IPS-20b (cell line): ENCODE results near the gene CREB5.

ENCODE experiments used
- H3K27ac ChIP-seq: one replicate; pipeline ENCODE4 v1.5.1; 2013; ENCODE audit warnings: low read length
- H3K27me3 ChIP-seq: 2 replicates; pipeline ENCODE4 v1.6.1; 2013; ENCODE audit warnings: mild to moderate bottlenecking, low read length, inconsistent platforms; ENCODE audit not compliant: insufficient read depth
- H3K36me3 ChIP-seq: 2 replicates; pipeline ENCODE4 v1.6.1; 2013; ENCODE audit warnings: low read depth, mild to moderate bottlenecking, inconsistent platforms, low read length, moderate library complexity; ENCODE audit not compliant: insufficient read depth
- H3K4me1 ChIP-seq: 2 replicates; pipeline ENCODE4 v1.6.1; 2013; ENCODE audit warnings: mild to moderate bottlenecking, control low read depth, inconsistent platforms, low read length, moderate library complexity; ENCODE audit not compliant: insufficient read depth
- H3K4me3 ChIP-seq: 2 replicates; pipeline ENCODE4 v1.5.1; 2013; ENCODE audit warnings: mild to moderate bottlenecking, low read length, inconsistent platforms
- H3K9ac ChIP-seq: 2 replicates; pipeline ENCODE4 v1.6.1; 2013; ENCODE audit warnings: low read depth, mild to moderate bottlenecking, inconsistent platforms, low read length, moderate library complexity
- H3K9me3 ChIP-seq: 2 replicates; pipeline ENCODE4 v1.6.1; 2013; ENCODE audit warnings: mild to moderate bottlenecking, low read depth, low read length, inconsistent platforms; ENCODE audit not compliant: insufficient read depth

The CREB5 gene, protein sequence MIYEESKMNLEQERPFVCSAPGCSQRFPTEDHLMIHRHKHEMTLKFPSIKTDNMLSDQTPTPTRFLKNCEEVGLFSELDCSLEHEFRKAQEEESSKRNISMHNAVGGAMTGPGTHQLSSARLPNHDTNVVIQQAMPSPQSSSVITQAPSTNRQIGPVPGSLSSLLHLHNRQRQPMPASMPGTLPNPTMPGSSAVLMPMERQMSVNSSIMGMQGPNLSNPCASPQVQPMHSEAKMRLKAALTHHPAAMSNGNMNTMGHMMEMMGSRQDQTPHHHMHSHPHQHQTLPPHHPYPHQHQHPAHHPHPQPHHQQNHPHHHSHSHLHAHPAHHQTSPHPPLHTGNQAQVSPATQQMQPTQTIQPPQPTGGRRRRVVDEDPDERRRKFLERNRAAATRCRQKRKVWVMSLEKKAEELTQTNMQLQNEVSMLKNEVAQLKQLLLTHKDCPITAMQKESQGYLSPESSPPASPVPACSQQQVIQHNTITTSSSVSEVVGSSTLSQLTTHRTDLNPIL

DNA sequence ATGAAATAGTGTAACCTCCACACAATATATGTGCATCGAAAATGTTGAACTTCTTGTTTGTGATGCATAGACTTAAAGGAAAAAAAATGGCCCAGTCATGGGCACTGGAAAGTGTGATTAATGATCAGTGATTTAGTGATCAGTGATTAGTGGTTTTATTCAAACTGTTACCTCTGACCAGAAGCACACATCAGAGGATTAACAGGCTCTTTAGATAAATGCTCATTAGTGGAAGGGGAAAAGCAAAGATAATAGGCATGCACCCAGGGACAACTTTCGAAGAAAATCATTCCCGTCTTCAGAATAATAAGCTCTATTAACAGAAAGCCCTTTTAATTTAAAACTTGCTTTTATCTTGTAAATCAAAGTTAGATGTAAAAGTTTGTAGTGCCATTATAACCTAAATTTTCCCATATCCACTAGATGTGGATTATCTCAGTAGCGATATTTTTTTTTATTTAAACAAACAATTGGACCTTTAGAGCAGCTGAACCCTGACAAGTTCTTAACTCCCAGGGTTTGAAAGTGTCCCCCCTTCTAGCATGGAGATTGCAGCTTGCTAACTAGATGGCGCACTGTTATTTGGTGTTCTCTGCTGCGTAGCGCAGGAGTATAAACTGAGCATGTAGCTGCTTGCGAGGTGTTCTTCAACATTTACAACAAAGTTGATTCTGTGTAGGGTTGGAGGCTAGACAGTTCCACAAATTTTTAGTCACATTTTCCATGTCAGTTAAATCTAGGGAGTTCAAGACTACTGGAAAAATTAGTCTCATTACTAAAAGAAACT lies at the start of gene CREB5:
Gene CREB5, plus strand, starts transcription at position 643 of the 787 bp plus-strand sequence. CDS start 397 bp downstream, outside the sequence.
- Histone ChIP-seq H3K27ac (no peak within 1 kb of the TSS), H3K27me3 (peaks cover 73% of the 10 kb centered on the region), H3K9ac (no peak within 1 kb of the TSS)

DNA sequence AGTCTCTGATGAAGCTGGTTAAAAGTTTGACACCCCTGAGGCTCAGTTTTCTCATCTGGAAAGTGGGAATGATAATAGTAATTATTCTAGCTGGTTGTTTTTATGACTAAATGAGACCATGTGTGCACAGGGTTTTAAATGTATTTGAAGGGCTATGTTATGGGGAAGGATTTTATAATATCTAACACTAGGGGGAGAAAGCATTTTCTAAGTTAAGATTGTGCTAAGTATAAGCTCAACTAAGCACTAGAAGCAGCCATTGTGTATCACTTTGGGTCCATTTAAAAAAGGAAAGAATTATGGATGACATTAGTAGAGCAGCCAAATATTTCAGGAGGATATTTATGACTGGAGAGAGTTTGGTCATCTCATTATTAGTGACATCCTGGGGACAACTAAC lies 49.5 kb upstream of the CREB5 start:
- H3K4me3 ChIP-seq, result no peak overlapping the region
- no peak overlapping the region for H3K9ac ChIP-seq
- no peaks in the 10 kb centered on the region; the same call in 1 of the 2 replicates for H3K9me3 ChIP-seq
- H3K4me1 ChIP-seq, result peaks cover 18% of the 10 kb centered on the region
- H3K27ac ChIP-seq, result no peak overlapping the region
- H3K36me3 ChIP-seq, result no peaks in the 10 kb centered on the region
- no peaks in the 10 kb centered on the region for H3K27me3 ChIP-seq

More for the DNA sequence above, at the start of gene CREB5:
- Histone ChIP-seq H3K36me3 (no peaks in the 10 kb centered on the region), H3K4me3 (no peak within 1 kb of the TSS), H3K4me1 (peaks cover 13% of the 10 kb centered on the region; the same call in 1 of the 2 replicates), H3K9me3 (no peaks in the 10 kb centered on the region)

DNA sequence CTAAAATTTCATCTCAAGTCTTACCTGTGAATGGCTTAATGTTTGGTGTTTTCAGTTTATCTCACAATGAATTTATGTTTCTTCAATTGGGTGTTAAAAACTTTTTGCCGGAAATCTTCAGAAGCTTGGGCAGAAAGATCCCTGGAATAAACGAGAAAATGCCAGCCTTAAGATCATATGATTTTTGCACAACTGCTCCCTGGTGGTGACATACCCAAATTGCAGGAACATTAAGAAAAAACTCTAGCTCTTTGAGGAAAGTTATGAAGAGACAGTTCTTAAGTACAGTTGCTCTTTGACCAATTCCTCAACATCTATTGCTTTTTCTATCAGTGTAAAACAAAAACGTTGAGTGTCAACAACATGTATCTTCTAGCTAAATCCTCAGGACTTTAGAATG lies 48.2 kb upstream of the CREB5 start:
- Histone ChIP-seq H3K9me3 (no peaks in the 10 kb centered on the region; the same call in 1 of the 2 replicates), H3K27ac (no peak overlapping the region), H3K9ac (no peak overlapping the region), H3K4me1 (peaks cover 13% of the 10 kb centered on the region), H3K4me3 (no peak overlapping the region), H3K27me3 (no peaks in the 10 kb centered on the region), H3K36me3 (no peaks in the 10 kb centered on the region)

DNA sequence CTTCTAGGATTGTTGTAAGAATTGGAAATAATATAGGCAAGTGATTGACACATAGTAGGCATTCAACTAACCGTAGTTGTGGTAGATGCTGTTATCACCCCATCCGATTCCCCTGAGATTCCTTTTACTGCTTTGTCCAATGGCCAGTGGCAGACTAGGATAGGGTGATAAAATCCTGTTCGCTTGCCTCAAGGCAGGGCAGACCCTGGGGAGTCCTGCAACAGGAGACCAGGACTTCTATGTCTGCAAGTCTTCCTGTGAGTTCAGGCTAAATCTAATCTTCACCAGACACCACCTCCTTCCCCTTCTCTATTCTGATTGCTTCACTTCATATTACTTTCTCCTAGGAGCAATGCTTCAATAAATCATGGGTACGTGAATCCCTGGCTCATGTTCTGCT lies 42.8 kb upstream of the CREB5 start:
- H3K9me3 ChIP-seq, result no peaks in the 10 kb centered on the region; the same call in 1 of the 2 replicates
- no peaks in the 10 kb centered on the region for H3K4me1 ChIP-seq
- H3K27me3 ChIP-seq, result no peaks in the 10 kb centered on the region
- no peak overlapping the region for H3K9ac ChIP-seq
- H3K4me3 ChIP-seq, result no peak overlapping the region
- no peaks in the 10 kb centered on the region for H3K36me3 ChIP-seq
- no peak overlapping the region for H3K27ac ChIP-seq

DNA sequence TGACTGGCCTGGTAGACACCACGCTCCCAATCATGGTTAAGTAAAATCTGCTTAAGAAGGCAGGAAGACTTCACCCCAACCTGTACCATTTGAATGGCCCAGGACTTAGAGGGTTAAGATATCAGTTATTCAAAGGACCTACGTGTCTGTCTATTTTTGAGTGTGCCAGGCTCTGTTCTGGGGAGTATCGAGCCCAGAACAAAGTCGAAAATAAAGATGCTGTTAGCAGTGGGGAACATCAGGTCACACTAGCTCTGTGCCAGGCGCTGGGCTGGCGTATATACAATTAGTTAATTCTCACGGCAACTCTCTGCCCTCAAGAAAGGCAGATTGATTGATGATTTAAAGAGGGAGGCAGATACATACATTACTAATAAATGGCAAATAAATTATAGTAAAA lies 40.5 kb upstream of the CREB5 start:
- H3K27me3 ChIP-seq, result no peaks in the 10 kb centered on the region
- H3K4me3 ChIP-seq, result no peak overlapping the region
- no peaks in the 10 kb centered on the region for H3K4me1 ChIP-seq
- no peak overlapping the region for H3K9ac ChIP-seq
- no peaks in the 10 kb centered on the region for H3K36me3 ChIP-seq
- H3K9me3 ChIP-seq, result no peaks in the 10 kb centered on the region
- no peak overlapping the region for H3K27ac ChIP-seq

DNA sequence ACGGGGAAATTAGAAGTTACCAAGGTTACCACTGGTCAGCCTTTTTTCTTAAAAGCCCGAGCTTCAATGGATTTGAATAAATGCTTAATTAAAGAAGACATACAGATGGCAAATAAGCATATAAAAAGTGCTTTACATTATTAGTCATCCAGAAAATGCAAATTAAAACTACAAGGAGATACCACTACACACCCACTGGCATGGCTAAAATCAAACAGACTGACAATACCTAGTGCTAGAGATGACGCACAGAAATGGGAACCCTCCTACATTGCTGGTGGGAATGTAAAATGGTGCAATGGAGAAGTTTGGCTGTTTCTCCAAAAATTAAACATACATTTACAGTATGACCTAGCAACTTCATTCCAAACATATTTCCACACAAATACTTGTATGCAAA lies 38.3 kb upstream of the CREB5 start:
- Histone ChIP-seq H3K9me3 (no peaks in the 10 kb centered on the region), H3K9ac (no peak overlapping the region), H3K36me3 (no peaks in the 10 kb centered on the region), H3K27ac (no peak overlapping the region), H3K4me1 (no peaks in the 10 kb centered on the region), H3K4me3 (no peak overlapping the region), H3K27me3 (no peaks in the 10 kb centered on the region)

DNA sequence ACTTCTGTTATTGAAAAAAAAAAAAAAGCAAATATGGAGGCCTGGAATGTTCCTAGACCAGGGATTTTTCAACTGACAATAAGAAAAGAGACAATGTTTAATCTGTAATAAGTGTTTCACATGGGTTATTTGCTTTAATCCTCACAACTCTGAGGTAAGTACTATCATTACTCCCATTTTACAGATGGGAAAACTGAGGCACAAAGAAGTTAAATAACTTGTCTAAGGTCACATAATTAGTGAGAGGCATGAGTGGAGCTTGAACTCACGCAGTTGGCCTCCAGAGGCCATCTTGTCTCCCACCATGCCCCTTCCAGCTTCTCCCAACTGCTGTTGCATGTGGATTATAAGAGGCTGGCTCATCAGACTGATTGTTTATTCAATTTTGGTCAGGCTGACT lies 36.6 kb upstream of the CREB5 start:
- H3K9me3 ChIP-seq, result no peaks in the 10 kb centered on the region
- H3K27me3 ChIP-seq, result no peaks in the 10 kb centered on the region
- no peak overlapping the region for H3K27ac ChIP-seq
- H3K9ac ChIP-seq, result no peak overlapping the region
- no peaks in the 10 kb centered on the region for H3K4me1 ChIP-seq
- H3K36me3 ChIP-seq, result no peaks in the 10 kb centered on the region
- H3K4me3 ChIP-seq, result no peak overlapping the region

DNA sequence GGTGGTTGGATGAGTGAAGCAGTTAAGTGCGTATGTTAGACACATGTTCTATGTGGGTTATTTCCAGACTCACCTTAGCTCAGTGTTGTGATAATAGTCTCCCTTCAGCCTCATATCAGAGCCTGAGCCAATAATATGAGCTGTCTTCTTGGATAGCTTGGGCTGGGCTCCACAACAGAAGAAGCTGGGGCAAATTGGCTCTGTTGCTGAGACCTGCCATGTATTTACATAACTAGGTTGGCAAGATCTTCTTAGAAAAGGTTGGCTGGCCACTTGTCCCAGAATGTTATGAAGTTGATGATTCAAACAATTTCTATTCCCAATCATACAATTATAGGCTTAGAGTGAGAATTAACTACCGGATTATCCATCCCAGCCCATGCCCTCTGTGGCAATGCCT lies 35.7 kb upstream of the CREB5 start:
- H3K36me3 ChIP-seq, result no peaks in the 10 kb centered on the region
- no peaks in the 10 kb centered on the region for H3K9me3 ChIP-seq
- H3K4me1 ChIP-seq, result no peaks in the 10 kb centered on the region
- H3K27ac ChIP-seq, result no peak overlapping the region
- H3K27me3 ChIP-seq, result no peaks in the 10 kb centered on the region
- H3K9ac ChIP-seq, result no peak overlapping the region
- no peak overlapping the region for H3K4me3 ChIP-seq

DNA sequence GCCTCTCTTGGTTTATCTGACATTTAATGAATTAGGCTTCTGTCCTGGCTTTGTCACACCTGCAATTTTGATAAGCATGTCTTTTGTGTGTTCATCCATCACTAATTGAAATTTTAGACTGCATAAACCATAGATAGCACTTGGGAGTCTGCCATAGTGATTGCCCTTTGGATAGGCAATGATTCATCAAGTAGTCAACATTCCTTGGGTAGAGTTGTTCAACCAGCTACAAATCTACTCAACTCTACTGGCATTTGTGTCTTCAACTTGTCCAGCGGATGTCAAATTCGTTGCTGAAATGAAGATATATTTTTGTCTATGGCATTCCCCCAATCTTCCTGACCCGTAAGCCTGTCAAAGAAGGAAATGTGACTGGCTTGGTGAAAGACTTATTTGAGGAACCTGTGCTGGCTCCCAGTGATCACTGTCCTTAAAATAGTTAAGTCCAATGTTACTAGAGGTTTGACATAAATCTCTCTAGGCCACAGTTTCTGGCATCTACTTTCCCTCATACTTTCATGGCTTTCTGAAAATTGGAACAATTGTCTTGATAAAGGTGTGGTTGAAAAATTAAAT lies 33.7 kb upstream of the CREB5 start:
- H3K4me1 ChIP-seq, result no peaks in the 10 kb centered on the region
- no peak overlapping the region for H3K4me3 ChIP-seq

DNA sequence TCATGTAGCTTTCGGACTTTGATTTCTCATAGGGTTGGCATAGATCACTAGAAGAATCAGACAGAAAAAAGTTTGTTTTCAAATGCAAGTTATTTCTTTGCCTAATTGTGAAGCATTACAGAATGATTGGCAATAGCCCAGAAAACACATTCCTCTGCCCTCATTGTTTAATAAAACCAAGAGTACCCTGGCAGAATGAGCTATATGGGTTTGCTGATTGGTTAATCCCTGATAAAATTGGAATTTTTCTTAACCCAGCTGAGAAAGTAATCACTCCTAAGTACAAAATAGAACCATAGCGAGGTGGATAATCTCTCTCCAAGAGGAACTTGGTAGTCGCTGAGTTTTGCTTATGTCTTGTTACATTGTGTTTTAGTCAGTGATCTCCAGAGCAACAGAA lies 30.9 kb upstream of the CREB5 start:
- Histone ChIP-seq H3K4me3 (no peak overlapping the region), H3K9ac (no peak overlapping the region), H3K4me1 (no peaks in the 10 kb centered on the region), H3K36me3 (no peaks in the 10 kb centered on the region), H3K27me3 (no peaks in the 10 kb centered on the region), H3K9me3 (no peaks in the 10 kb centered on the region), H3K27ac (no peak overlapping the region)

More for the DNA sequence above, 33.7 kb upstream of the CREB5 start:
- no peak overlapping the region for H3K27ac ChIP-seq
- H3K27me3 ChIP-seq, result no peaks in the 10 kb centered on the region
- H3K9ac ChIP-seq, result no peak overlapping the region
- H3K9me3 ChIP-seq, result no peaks in the 10 kb centered on the region
- H3K36me3 ChIP-seq, result no peaks in the 10 kb centered on the region

DNA sequence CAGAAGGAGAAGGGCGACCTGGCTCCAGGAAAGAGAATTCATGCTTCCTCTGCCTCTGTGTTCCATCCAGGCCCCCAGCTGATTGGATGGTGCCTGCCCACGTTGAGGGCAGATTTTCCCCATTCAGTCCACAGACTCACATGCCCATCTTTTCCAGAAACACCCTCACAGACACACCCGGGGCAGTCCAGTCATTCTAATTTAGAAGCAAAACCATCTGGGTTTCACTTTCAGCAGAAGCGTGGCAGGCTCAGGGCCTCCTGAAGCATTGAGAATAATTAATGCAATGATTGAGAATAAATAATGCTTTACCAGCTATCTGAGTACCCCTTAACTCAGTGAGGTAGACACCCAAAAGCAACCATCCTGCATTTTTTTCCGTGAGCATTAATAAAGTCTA lies 30.2 kb upstream of the CREB5 start:
- Histone ChIP-seq H3K4me1 (no peaks in the 10 kb centered on the region), H3K9ac (no peak overlapping the region), H3K36me3 (no peaks in the 10 kb centered on the region), H3K27me3 (no peaks in the 10 kb centered on the region), H3K27ac (no peak overlapping the region), H3K4me3 (no peak overlapping the region), H3K9me3 (no peaks in the 10 kb centered on the region)
